PC-3 (cell line): ENCODE results near the gene PLCL2. TPM values are rescaled to one million over a fixed set of nuclear protein-coding genes. Genes with fewer than 3 reads are reported as not detected.

Source experiments
- ATAC-seq: fragments of 200-7000 bp; cut with Tn5 transposase; 2 replicates; pipeline ENCODE4 v1.9.1; 2020; ENCODE audit warnings: mild to moderate bottlenecking, moderate library complexity
- BruUV-seq: library from RNA; stranded (reverse); fragments of 400-500 nt; replicated peaks from 2 replicates; lab custom pipeline; 2021; lab: Mats Ljungman, UMichigan
- CTCF ChIA-PET: fragments of 300-600 bp; sonication (Branson Sonifier 250); formaldehyde crosslinking; loops from one replicate; lab custom pipeline; 2022; ENCODE audit warnings: antibody characterized with exemption; lab: Charles Lee
- POLR2A ChIA-PET: fragments of 300-600 bp; sonication (Branson Sonifier 250); formaldehyde crosslinking; loops from one replicate; lab custom pipeline; 2022; ENCODE audit warnings: antibody characterized with exemption; ENCODE audit not compliant: unreplicated experiment; lab: Charles Lee
- DNase-seq: peaks from one replicate; pipeline ENCODE4 v3.0.0-alpha.2; 2015
- H2AFZ ChIP-seq: fragments of 300-600 bp; sonication (generic); 2 replicates; pipeline ENCODE4 v1.6.0; 2016; ENCODE audit warnings: antibody characterized with exemption, low read length
- H3F3A ChIP-seq: fragments of 300-600 bp; sonication (generic); one replicate; pipeline ENCODE4 v1.6.0; 2017; ENCODE audit warnings: antibody characterized with exemption, low read length, control low read depth, mild to moderate bottlenecking; ENCODE audit not compliant: unreplicated experiment
- H3K27ac ChIP-seq: fragments of 300-600 bp; sonication (generic); 2 replicates; pipeline ENCODE4 v1.5.1; 2016; ENCODE audit warnings: mild to moderate bottlenecking, low read length
- H3K27me3 ChIP-seq: fragments of 300-600 bp; sonication (generic); 2 replicates; pipeline ENCODE4 v1.6.1; 2016; ENCODE audit warnings: low read length, mixed read lengths
- H3K36me3 ChIP-seq: fragments of 300-600 bp; sonication (generic); 2 replicates; pipeline ENCODE4 v1.6.1; 2016; ENCODE audit warnings: low read depth, mixed run types, low read length, mixed read lengths
- H3K4me1 ChIP-seq: fragments of 300-600 bp; sonication (generic); 2 replicates; pipeline ENCODE4 v1.5.1; 2016; ENCODE audit warnings: low read length; ENCODE audit not compliant: insufficient read depth
- H3K4me2 ChIP-seq: fragments of 300-600 bp; sonication (generic); 2 replicates; pipeline ENCODE4 v1.6.0; 2016; ENCODE audit warnings: low read length
- H3K4me3 ChIP-seq: fragments of 300-600 bp; sonication (generic); 2 replicates; pipeline ENCODE4 v1.5.1; 2016; ENCODE audit warnings: mild to moderate bottlenecking, low read length, mixed read lengths
- H3K79me2 ChIP-seq: fragments of 300-600 bp; sonication (generic); 2 replicates; pipeline ENCODE4 v1.6.1; 2017; ENCODE audit warnings: low read length, mixed read lengths
- H3K9ac ChIP-seq: fragments of 300-600 bp; sonication (generic); 2 replicates; pipeline ENCODE4 v1.6.0; 2016; ENCODE audit warnings: mild to moderate bottlenecking, low read length
- H3K9me2 ChIP-seq: fragments of 300-600 bp; sonication (generic); replicated peaks from 2 replicates; pipeline ENCODE4 v1.6.1; 2016; ENCODE audit warnings: mixed run types, low read length, mixed read lengths
- H3K9me3 ChIP-seq: fragments of 300-600 bp; sonication (generic); 2 replicates; pipeline ENCODE4 v1.6.1; 2016; ENCODE audit warnings: low read length, mixed read lengths
- H4K20me1 ChIP-seq: fragments of 300-600 bp; sonication (generic); 2 replicates; pipeline ENCODE4 v1.6.1; 2016; ENCODE audit warnings: low read length, mixed read lengths
- CTCF ChIP-seq: fragments of 300-600 bp; sonication (generic); conservative IDR thresholded peaks from 2 replicates; pipeline ENCODE4 v1.5.1; 2017; ENCODE audit warnings: antibody characterized with exemption, low read depth, mild to moderate bottlenecking, low read length
- EZH2 ChIP-seq: fragments of 300-600 bp; sonication (generic); IDR thresholded peaks from one replicate; pipeline ENCODE4 v1.6.1; 2017; ENCODE audit warnings: antibody characterized with exemption, mild to moderate bottlenecking, low read length; ENCODE audit not compliant: unreplicated experiment
- EZH2phosphoT487 ChIP-seq: fragments of 300-600 bp; sonication (generic); IDR thresholded peaks from 2 replicates; pipeline ENCODE4 v1.6.1; 2018; ENCODE audit warnings: mild to moderate bottlenecking, antibody characterized with exemption, low read length, borderline replicate concordance
- intact Hi-C: fragments of 100-400 bp; cut with micrococcal nuclease; formaldehyde crosslinking; loops from 2 replicates; pipeline ENCODE4 v1.9.0; 2023
- total RNA-seq: library from RNA; depleted of rRNA; stranded (reverse); fragments of >200 nt; gene quantifications from 2 replicates; pipeline ENCODE4 v1.2.3, GENCODE V29; 2014

Gene PLCL2
- total RNA-seq, 1 experiment from 2014 or later: 9.8 TPM

GRCh38 chr3:16909802-16910201 is 25.0 kb downstream of the PLCL2 start:
- Histone ChIP-seq H3K9ac (no peak overlapping the region), H3K36me3 (no peaks in the 10 kb centered on the region), H3K27me3 (no peaks in the 10 kb centered on the region), H3K27ac (no peak overlapping the region), H2AFZ (no peak overlapping the region), H3K9me2 (no peaks in the 10 kb centered on the region), H3K4me3 (no peak overlapping the region), H3K4me1 (peaks cover 22% of the 10 kb centered on the region), H3K79me2 (peaks cover 24% of the 10 kb centered on the region), H3K9me3 (no peaks in the 10 kb centered on the region), H4K20me1 (no peaks in the 10 kb centered on the region), H3K4me2 (no peak overlapping the region), H3F3A (no peaks in the 10 kb centered on the region)
- ChIA-PET POLR2A (no interaction called here), CTCF (interaction anchor here (0.6 kb wide), 1 partner anchor 12 kb away, joined by 3 read pairs; no protein-coding TSS in a partner anchor)
- intact Hi-C loops: loop anchor here (5.0 kb wide), 1 partner anchor 102 kb away; no protein-coding TSS in a partner anchor
- TF ChIP-seq EZH2phosphoT487 (no peak), EZH2 (no peak), CTCF (no peak)
- no TSS peak for BruUV-seq
- no peak for ATAC-seq
- DNase-seq: no peak

- Histone ChIP-seq H3K9me3 (no peaks in the 10 kb centered on the region), H3K9ac (no peak overlapping the region), H3K27ac (no peak overlapping the region), H3F3A (no peaks in the 10 kb centered on the region), H3K36me3 (no peaks in the 10 kb centered on the region), H4K20me1 (no peaks in the 10 kb centered on the region), H3K9me2 (no peaks in the 10 kb centered on the region), H3K4me3 (no peak overlapping the region), H2AFZ (no peak overlapping the region), H3K79me2 (peaks cover 22% of the 10 kb centered on the region), H3K4me1 (peaks cover 22% of the 10 kb centered on the region), H3K27me3 (no peaks in the 10 kb centered on the region), H3K4me2 (no peak overlapping the region)
- TF ChIP-seq EZH2: no peak
- TF ChIP-seq CTCF: no peak
- no peak for TF ChIP-seq EZH2phosphoT487
- ChIA-PET POLR2A (no interaction called here), CTCF (no interaction called here)
- intact Hi-C loops: no loop called here
- BruUV-seq: no TSS peak
- DNase-seq (no peak), ATAC-seq (no peak)
These were observed 25.5 kb downstream of the PLCL2 start for GRCh38 chr3:16910207-16910606.

- no peak for ATAC-seq
- no TSS peak for BruUV-seq
These were observed 27.2 kb downstream of the PLCL2 start for GRCh38 chr3:16911916-16912315.

More at GRCh38 chr3:16911916-16912315, 27.2 kb downstream of the PLCL2 start:
- intact Hi-C loops: no loop called here
- DNase-seq: no peak
- no peaks in the 10 kb centered on the region for H3K36me3 ChIP-seq
- H3K79me2 ChIP-seq: peaks cover 18% of the 10 kb centered on the region
- ChIA-PET POLR2A (no interaction called here), CTCF (no interaction called here)
- no peak overlapping the region for H3K4me3 ChIP-seq
- no peaks in the 10 kb centered on the region for H4K20me1 ChIP-seq
- H3K9me3 ChIP-seq: no peaks in the 10 kb centered on the region
- H3F3A ChIP-seq: no peaks in the 10 kb centered on the region
- H3K4me1 ChIP-seq: peaks cover 18% of the 10 kb centered on the region
- H3K27ac ChIP-seq: no peak overlapping the region
- no peak overlapping the region for H3K9ac ChIP-seq
- H3K27me3 ChIP-seq: no peaks in the 10 kb centered on the region
- no peaks in the 10 kb centered on the region for H3K9me2 ChIP-seq
- no peak overlapping the region for H3K4me2 ChIP-seq
- H2AFZ ChIP-seq: no peak overlapping the region
- TF ChIP-seq CTCF (no peak), EZH2phosphoT487 (no peak), EZH2 (no peak)
